ENCODE data around the gene CLDN9. TPM values are rescaled to one million over a fixed set of nuclear protein-coding genes. Genes with fewer than 3 reads are reported as not detected.

Gene CLDN9
- total and polyA plus RNA-seq, 2 donors (not counting 1 experiment from before 2014, with no cell fraction given) = 0.04 TPM; not detected in 1

DNA sequence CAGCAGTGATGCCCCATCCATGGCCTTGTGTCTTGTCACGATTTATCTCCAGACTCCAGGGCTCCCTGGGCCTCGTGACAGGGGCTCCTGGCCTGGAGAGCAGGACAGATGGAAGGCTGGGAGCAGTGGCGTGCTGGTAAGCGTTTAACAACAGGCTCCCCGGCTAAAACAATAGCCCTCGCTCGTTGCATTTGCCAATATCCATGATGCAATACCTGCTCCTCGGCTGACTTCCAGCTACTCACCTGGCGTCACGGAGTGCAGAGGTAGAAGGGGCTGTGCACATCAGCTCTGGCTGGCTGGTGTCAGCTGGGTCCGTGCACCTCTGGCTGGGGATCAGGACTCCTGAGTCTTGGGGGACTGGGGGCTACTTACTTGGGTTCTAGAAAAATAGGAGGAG lies 25.5 kb downstream of the CLDN9 start:
- H3K4me3 Mint-ChIP-seq = no peak overlapping the region
- H3K79me2 ChIP-seq (ENCODE audit: control insufficient read depth, insufficient read depth, low read length) = no peaks in the 10 kb centered on the region
- H3K27me3 ChIP-seq (replicated peaks in 1 of 4; ENCODE audit: control extremely low read depth in 1 of 4, control insufficient read depth in 3 of 4, insufficient read depth in 4 of 4, low read length in 3 of 4) = peaks cover 0 to 68% (median 37%) of the 10 kb centered on the region in 4 experiments
- H2AFZ ChIP-seq (ENCODE audit: insufficient read depth, low read depth, low read length, poor library complexity, severe bottlenecking) = no peak overlapping the region
- peaks cover 3% of the 10 kb centered on the region for H4K20me1 ChIP-seq (ENCODE audit: control insufficient read depth, insufficient read depth, low read length, poor library complexity, severe bottlenecking)
- H3K27ac Mint-ChIP-seq = no peak overlapping the region
- no peaks in the 10 kb centered on the region for H3K36me3 ChIP-seq (replicated peaks in 1 of 2; ENCODE audit: control extremely low read depth in 1 of 2, control insufficient read depth in 1 of 2, extremely low read depth in 1 of 2, insufficient read depth in 2 of 2, low read length in 1 of 2)
- H3K4me3 ChIP-seq (ENCODE audit: control extremely low read depth in 1 of 5, extremely low read depth in 1 of 5, insufficient read depth in 1 of 5, low read depth in 2 of 5, low read length in 4 of 5) = no peak overlapping the region
- H3K9ac ChIP-seq (ENCODE audit: low read length) = no peak overlapping the region
- no peak overlapping the region for H3K4me2 ChIP-seq (replicated peaks; ENCODE audit: low read depth, low read length, poor library complexity, severe bottlenecking)
- H3K4me1 Mint-ChIP-seq = peaks cover 9% of the 10 kb centered on the region
- intact Hi-C loops (cut with micrococcal nuclease) = no loop called here
- DNase-seq (no peak), ATAC-seq (ENCODE audit: low read depth) (no peak)
- 46% methylated on average over 11 of the region's 11 CpGs for WGBS (ENCODE audit: insufficient coverage)
- no peak for TF ChIP-seq EZH2 (IDR thresholded peaks at IDR 0.05; ENCODE audit: borderline replicate concordance, insufficient read depth, low read depth, low read length, poor library complexity, severe bottlenecking)
- TF ChIP-seq, protein P1, sequence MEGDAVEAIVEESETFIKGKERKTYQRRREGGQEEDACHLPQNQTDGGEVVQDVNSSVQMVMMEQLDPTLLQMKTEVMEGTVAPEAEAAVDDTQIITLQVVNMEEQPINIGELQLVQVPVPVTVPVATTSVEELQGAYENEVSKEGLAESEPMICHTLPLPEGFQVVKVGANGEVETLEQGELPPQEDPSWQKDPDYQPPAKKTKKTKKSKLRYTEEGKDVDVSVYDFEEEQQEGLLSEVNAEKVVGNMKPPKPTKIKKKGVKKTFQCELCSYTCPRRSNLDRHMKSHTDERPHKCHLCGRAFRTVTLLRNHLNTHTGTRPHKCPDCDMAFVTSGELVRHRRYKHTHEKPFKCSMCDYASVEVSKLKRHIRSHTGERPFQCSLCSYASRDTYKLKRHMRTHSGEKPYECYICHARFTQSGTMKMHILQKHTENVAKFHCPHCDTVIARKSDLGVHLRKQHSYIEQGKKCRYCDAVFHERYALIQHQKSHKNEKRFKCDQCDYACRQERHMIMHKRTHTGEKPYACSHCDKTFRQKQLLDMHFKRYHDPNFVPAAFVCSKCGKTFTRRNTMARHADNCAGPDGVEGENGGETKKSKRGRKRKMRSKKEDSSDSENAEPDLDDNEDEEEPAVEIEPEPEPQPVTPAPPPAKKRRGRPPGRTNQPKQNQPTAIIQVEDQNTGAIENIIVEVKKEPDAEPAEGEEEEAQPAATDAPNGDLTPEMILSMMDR (IDR thresholded peaks at IDR 0.05) = no peak
- H3K9me3 ChIP-seq (ENCODE audit: control extremely low read depth in 1 of 3, control insufficient read depth in 2 of 3, insufficient read depth in 1 of 3, low read length in 2 of 3) = peaks cover 0 to 14% (median 0%) of the 10 kb centered on the region in 3 donors
- H3K27ac ChIP-seq (ENCODE audit: low read length in 2 of 2) = no peak overlapping the region
- ChIA-PET CTCF (interaction anchor here (1.1 to 1.8 kb wide), 3 partner anchors 9 to 91 kb away, joined by 3 to 7 read pairs (median 7); no protein-coding TSS in a partner anchor), POLR2A (no interaction called here)
- H3K9me3 Mint-ChIP-seq (ENCODE audit: insufficient read depth) = no peaks in the 10 kb centered on the region
- peaks cover 43% of the 10 kb centered on the region for H3K27me3 Mint-ChIP-seq
- H3K4me1 ChIP-seq (ENCODE audit: control insufficient read depth in 2 of 2, insufficient read depth in 2 of 2, low read length in 2 of 2) = peaks cover 15 to 30% of the 10 kb centered on the region in 2 donors

DNA sequence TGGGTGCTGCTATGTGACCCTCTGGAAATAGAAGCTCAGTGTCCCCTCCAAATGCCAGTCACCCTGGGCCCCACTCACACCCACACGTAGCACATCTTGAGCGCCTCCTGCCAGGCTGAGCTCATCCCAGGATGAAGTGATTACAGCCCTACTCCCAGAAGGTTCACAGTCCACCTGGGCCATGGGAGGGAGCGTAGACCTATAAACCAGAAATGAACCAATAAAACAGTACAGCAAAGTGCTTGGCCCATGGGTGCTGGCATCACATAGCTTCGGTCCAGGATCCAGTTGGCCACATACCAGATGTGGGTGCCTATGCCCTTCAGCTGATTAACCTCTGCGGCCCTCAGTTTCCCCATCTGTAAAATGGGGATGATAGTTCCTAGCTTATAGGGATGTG lies 26.2 kb downstream of the CLDN9 start:
- DNase-seq = no peak
- intact Hi-C loops (cut with micrococcal nuclease) = no loop called here
- Histone ChIP-seq H3K9me3 (ENCODE audit: control extremely low read depth in 1 of 3, control insufficient read depth in 2 of 3, insufficient read depth in 1 of 3, low read length in 2 of 3) (peaks cover 0 to 16% (median 0%) of the 10 kb centered on the region in 3 donors), H4K20me1 (ENCODE audit: control insufficient read depth, insufficient read depth, low read length, poor library complexity, severe bottlenecking) (peaks cover 3% of the 10 kb centered on the region), H3K4me1 (ENCODE audit: control insufficient read depth in 2 of 2, insufficient read depth in 2 of 2, low read length in 2 of 2) (peaks cover 15 to 30% of the 10 kb centered on the region in 2 donors), H3K4me2 (replicated peaks; ENCODE audit: low read depth, low read length, poor library complexity, severe bottlenecking) (no peak overlapping the region), H3K27ac (ENCODE audit: low read length in 2 of 2) (no peak overlapping the region), H3K79me2 (ENCODE audit: control insufficient read depth, insufficient read depth, low read length) (no peaks in the 10 kb centered on the region), H2AFZ (ENCODE audit: insufficient read depth, low read depth, low read length, poor library complexity, severe bottlenecking) (no peak overlapping the region), H3K4me3 (ENCODE audit: control extremely low read depth in 1 of 5, extremely low read depth in 1 of 5, insufficient read depth in 1 of 5, low read depth in 2 of 5, low read length in 4 of 5) (no peak overlapping the region), H3K9ac (ENCODE audit: low read length) (no peak overlapping the region), H3K36me3 (replicated peaks in 1 of 2; ENCODE audit: control extremely low read depth in 1 of 2, control insufficient read depth in 1 of 2, extremely low read depth in 1 of 2, insufficient read depth in 2 of 2, low read length in 1 of 2) (no peaks in the 10 kb centered on the region), H3K27me3 (replicated peaks in 1 of 4; ENCODE audit: control extremely low read depth in 1 of 4, control insufficient read depth in 3 of 4, insufficient read depth in 4 of 4, low read length in 3 of 4) (peaks cover 0 to 68% (median 39%) of the 10 kb centered on the region in 4 experiments)
- POLR2A ChIA-PET = no interaction called here
- H3K4me3 Mint-ChIP-seq = no peak overlapping the region
- TF ChIP-seq, protein P1 (IDR thresholded peaks at IDR 0.05) = no peak
- TF ChIP-seq EZH2 (IDR thresholded peaks at IDR 0.05; ENCODE audit: borderline replicate concordance, insufficient read depth, low read depth, low read length, poor library complexity, severe bottlenecking) = no peak
- H3K27ac Mint-ChIP-seq = no peak overlapping the region
- no peaks in the 10 kb centered on the region for H3K9me3 Mint-ChIP-seq (ENCODE audit: insufficient read depth)
- no peak for ATAC-seq (ENCODE audit: low read depth)
- CTCF ChIA-PET = interaction anchor here (1.1 to 1.8 kb wide), 2 partner anchors 11 to 91 kb away, joined by 3 to 7 read pairs; no protein-coding TSS in a partner anchor
- peaks cover 43% of the 10 kb centered on the region for H3K27me3 Mint-ChIP-seq
- H3K4me1 Mint-ChIP-seq = peaks cover 9% of the 10 kb centered on the region
- WGBS (ENCODE audit: insufficient coverage) = 86% methylated on average over 4 of the region's 5 CpGs
